SKM-1 (cell line): ENCODE measurements around the gene MESP2.

Experiments used
- DNase-seq: peaks from one replicate; lab custom pipeline; 2025; ENCODE audit not compliant: unreplicated experiment; lab: John Stamatoyannopoulos, UW

MESP2 gene

DNA sequence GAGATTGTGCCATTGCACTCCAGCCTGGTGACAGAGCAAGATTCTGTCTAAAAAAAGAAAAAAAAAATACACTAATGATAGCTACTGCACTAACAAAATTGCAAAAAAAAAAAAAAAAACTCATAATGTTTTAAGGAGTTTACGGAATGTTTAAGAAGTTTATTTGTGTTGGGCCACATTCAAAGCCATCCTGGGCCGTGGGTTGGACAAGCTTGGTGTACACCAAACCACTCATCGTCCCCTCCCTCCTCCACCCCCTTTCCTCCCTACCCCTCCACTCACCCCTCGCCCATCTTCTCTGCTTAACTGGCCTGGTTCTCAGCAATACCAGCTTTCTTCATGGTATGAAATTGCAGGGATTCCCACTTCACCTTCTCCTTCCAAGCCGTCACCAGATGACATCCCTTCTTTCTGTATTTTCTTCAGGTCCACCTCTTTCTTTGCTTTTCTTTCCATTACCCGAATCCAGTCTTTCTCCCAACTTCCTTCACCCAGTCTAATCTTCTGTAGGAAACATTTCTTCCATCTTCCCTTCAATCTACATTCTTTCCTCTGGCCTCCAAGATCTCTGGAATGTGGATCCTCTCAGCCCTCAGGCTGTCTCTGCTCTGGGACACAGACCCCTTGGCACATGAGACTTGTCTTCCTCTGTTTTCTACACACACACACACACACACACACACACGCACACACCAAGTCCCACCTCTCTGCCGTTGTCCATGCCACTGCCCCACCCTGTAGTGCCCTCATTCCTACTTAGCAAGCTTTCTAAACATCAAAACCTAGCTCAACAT lies 21.6 kb upstream of the MESP2 start:
- DNase-seq, result no peak

GRCh38 chr15:89755701-89756100 lies 20.4 kb upstream of the MESP2 start:
- no peak for DNase-seq

DNA sequence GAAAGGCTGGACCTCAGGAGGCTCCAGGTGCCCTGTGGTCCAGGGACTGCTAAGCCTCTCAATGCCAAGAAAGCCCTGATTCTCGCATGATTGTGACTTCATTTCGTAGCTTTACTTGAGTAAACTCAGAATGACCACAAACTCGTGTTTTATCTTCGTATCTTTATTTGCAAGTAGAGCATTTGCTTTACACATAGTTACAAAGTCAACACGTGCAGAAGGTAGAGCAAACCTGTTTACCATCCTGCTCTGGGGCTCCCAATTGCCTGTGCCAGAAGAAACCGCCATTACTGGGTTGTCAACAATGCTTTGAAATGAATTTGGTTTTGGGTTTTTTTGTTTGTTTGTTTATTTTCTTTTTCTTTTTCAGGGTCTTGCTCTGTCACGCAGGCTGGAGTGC lies 19.2 kb upstream of the MESP2 start:
- DNase-seq, result no peak

GRCh38 chr15:89758283-89758682 lies 17.8 kb upstream of the MESP2 start:
- DNase-seq, result no peak

DNA sequence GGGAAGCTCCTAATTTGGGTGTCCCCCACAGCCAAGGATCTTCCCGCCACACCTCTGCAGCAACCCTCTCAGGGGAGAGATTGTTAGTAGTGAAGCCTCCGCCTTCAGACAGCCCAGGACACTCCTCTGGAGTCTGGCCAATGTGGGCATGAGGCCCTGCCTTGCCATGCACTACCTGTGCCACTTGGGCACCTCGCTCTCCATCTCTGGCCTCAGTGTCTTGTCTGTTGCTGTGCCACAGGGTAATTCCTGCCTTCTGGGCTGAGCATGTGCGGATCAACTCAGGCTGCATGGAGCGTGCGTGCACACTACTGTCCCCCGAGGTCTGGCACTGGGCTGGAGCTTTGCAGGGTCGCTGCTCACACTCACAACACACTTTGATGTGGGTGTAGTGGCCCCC lies 17.2 kb upstream of the MESP2 start:
- DNase-seq, result no peak

DNA sequence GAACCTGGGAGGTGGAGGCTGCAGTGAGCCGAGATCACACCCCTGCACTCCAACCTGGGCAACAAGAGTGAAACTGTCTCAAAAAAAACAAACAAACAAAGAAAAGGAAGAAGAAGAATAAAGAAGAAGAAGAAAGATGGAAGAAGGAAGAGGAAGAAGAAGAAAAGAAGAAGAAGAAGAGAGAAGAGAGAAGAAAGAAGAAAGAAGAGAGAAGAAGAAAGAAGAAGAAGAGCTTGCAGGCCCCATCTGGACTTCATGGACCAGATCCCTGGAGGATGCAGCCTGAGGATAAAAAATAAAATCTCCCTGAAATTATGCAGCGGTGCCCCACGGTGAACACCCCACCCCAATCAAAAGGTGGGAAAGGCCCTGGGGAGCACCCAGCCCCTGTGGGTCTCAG lies 16.3 kb upstream of the MESP2 start:
- DNase-seq, result no peak

DNA sequence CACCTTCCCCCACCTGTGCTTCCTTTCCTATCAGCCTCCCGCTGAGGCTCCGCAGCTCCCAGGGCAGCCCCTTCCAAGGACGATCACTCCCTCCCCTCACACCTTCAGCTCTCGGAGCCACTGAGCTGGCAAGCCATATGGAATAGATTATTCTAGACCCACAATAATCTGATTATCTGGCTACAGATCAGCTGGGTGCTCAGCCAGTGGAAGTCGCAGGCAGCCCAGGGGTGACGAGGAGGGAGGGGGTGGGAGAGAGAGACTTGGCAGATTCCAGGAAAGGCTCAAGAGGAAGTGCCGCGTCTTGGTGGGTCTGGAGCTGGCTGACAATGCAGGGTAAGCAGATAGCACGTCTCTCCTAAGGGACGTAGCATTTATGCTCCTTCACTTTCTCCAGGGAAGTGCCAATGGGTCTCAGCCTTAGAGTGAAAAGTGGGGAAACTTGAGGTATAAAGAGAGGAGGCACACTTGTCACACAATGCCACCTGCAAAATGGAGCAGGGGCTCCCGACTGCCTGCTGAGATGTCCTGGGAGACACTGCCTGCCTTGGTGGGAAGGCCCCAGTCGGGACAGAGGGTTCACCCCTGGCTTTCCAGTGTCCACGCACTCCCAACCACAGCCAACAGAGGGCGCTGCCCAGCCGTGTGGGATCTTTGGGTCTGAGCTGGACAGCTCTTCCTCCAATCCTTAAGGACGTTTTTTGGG lies 15.7 kb upstream of the MESP2 start:
- peak; percentile 40 for DNase-seq

GRCh38 chr15:89761009-89761831 lies 14.9 kb upstream of the MESP2 start:
- DNase-seq, result no peak

DNA sequence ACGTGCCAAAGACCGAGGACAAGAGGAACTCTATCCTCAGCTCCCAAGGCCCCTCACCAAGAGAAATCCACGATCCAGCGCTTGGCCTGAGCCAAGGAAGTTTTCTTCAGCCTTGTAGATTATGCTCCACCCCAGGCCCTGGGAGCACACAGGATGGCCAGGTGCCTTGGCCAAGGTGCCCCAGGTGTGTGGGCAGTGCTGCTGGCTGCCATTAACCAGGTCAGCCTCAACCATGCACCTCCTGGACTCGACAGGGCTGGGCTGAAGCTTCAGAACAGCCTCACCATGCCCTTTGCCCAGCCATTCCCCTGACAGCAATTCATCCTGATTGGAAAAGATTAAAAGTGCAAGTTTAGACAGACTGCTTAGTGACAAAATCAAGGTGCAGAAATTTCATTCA lies 14.2 kb upstream of the MESP2 start:
- DNase-seq, result no peak

DNA sequence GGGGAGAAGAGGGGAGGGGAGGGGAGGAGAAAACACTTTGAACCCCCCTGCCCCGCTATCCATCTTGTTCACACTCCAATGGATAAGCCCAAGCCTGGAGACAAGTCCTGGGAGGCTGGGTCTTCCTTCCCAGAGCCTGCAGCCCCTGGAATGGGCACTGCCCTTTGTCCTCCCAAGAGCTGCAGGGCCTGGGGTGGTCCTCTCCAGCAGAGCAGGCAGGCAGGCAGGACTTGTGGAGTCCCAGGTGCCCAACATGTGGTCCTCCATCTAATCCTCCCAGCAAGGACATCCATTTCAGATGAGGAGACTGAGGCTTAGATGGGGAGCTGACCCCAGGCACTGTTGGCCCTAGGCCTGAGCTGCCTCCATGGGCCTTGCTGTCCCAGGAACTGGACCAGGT lies 10.4 kb upstream of the MESP2 start:
- DNase-seq, result no peak

DNA sequence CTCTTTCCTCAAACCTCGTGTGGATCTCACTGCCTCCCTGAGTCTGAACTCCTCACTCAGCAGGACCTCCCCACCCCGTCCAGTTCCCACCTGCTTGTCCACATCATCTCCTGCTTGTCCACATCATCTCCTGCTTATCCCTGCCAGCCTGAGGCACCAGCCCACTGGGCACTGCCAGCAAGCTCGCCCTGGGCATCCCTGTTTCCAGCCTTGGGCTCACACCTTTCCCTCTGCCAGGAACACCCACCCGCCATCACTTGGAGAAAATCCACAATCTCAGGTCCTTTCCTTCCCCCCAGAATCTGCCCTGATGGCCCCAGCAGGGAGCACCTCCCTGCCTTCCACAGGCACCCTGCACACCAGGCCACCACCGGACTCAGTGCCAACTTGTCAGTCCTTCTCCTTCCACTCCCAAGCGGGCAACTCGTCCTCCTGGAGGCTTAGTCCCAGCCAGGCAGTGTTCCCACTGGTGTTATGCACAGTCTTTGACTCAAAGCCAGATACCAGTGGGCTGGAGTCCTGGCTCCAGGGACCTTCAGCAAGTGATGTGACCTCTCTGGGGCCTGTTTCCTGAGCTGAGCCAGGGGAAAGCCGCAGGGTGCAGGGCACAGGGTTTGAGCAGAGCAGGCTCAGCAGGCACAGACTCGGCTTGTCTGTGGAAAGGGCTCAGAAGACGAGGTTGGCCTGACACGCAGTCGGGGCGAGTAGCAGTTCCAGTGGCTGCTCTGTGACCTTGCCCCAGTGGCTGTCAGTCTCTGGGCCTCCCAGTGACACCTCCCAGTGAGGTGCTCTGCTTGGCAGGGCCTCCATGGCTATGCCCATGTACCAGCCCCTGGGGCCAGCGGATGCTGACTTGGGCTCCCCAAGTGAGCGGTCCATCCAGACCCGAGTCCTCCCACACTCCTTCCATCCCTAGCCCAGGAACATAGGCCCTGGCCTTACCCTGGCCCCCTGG lies 9.5 kb upstream of the MESP2 start:
- DNase-seq, result no peak

DNA sequence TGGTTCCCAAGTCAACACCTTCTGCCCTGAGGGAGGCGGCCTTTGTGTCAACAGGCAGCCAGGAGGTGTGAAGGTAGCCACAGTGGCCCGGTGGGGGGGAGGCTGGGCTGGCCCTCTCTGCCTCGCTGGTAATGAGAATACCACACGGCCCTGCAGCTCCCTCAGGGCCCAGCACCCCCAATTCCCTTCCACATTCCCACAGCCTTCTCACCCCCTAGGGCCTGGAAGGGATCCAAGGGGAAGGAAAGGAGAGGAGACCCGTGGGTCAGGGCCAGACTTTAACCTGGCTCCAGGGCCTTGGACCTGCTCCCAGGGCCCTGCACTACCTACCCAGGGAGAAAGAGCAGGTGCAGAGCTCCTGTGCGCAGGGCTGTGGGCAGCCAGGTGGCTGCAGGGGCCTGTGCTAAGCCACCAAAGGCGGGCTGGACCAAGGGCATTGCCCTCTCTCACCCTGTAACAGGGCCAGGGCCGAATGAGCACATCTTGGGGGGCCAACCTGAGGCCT lies 8.7 kb upstream of the MESP2 start:
- no peak for DNase-seq

DNA sequence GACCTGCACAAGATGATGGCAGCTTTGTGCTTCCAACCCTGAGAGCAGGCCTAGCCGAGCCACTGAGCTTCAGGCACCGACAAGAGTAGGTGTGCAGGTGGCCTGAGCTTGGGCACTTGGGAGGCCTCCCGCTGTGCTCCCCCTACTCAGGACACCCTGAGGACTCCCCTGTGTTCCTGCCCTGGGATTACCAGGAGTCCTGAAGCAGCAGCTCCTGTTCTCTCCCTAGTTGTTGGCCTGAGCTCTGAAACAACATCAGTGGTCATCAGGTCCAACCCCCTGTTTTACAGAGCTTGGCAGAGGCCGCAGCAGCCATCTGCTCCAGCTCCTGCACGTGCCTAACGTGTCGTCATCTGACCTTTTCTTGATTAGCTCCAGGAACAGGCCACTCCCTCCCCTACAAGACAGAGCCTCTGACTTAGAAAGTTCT lies 8.0 kb upstream of the MESP2 start:
- DNase-seq, result no peak

GRCh38 chr15:89769366-89769765 lies 6.8 kb upstream of the MESP2 start:
- DNase-seq, result no peak

DNA sequence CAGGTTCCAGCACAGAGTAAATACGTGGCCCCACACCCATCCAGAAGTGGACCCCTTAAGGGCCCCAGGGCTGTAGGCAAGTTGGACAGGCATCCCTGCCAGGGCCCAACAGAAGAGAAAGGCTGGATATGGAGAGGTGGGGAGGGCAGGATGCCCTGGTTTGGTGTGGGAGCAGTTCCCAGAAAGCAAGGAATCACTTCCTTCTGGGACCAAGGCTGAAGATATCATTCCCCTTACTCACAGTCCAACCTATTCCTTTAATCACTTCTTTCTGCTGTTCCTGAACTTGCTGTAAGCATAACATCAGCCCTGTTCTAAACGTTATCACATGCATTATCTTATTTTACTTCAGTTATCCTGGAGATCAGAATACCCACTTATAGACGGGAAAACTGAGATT lies 6.1 kb upstream of the MESP2 start:
- DNase-seq, result no peak

- no peak for DNase-seq
Observed at GRCh38 chr15:89772932-89773583, 3.1 kb upstream of the MESP2 start.

- DNase-seq, result no peak
Observed at GRCh38 chr15:89774492-89774891, 1.6 kb upstream of the MESP2 start.

GRCh38 chr15:89775815-89776214 lies 317 bp upstream of the MESP2 start:
- no peak for DNase-seq

DNA sequence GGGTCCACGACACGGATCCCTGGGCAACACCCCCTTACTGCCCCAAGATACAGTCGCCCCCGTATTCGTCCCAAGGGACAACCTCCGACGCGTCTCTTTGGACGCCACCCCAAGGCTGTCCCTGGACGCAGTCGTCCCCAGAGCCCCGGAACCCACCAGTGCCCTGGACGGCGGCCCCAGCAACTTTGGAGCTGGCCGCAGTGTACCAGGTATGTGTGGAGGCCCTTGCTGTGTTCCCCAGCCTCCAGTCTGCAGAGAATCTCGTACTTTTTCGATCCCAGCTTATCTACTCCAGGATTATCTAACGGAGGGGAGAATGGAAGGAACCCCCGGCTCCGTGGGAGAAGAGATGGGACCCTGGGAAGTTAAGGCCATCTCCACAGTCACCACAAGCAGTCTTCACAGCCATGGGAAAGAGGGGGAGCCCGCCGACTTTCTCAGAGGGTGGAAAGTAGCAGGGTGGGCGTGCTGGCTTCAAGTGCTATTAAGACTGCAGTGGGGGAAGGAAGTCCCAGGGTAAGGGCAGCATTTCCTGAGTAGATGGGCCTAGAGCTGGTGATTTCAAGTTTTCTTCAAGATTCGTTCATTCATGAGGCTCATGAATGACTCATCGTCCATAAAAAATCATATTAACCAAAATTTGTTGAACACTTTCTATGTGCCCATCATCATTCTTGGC lies 1.1 kb downstream of the MESP2 start:
- no peak for DNase-seq
